Measurements from ENCODE around the gene BCOR. TPM values are rescaled to one million over a fixed set of nuclear protein-coding genes. Genes with fewer than 3 reads are reported as not detected.

BCOR gene
- total RNA-seq, 2 experiments from 2014 or later: 48.0 to 64.3 TPM

GRCh38 chrX:40081679-40082068, 16.1 kb downstream of the BCOR start:
- H3K9me2 ChIP-seq (ENCODE audit: insufficient read depth, low read length): no peaks in the 10 kb centered on the region
- CTCF ChIA-PET (ENCODE audit: unreplicated experiment): no interaction called here
- no peak for DNase-seq (ENCODE audit: low spot score)
- POLR2A ChIA-PET: interaction anchor here (0.7 to 1.1 kb wide), 2 partner anchors 15 to 16 kb away, joined by 3 to 4 read pairs; partner anchors contain the start of gene BCOR
- peaks cover 61% of the 10 kb centered on the region for H3K79me2 ChIP-seq (ENCODE audit: insufficient read depth, low read depth, low read length)
- H3K4me1 ChIP-seq (ENCODE audit: insufficient read depth, low read length, poor library complexity, severe bottlenecking): peaks cover 33% of the 10 kb centered on the region
- H3K27ac ChIP-seq (ENCODE audit: low read depth, low read length, poor library complexity, severe bottlenecking): no peak overlapping the region
- no TSS peak for BruUV-seq (replicated peaks)
- no peak for TF ChIP-seq CTCF (conservative IDR thresholded peaks at IDR 0.05; ENCODE audit: low read length)
- TF ChIP-seq EZH2phosphoT487 (IDR thresholded peaks at IDR 0.05; ENCODE audit: borderline replicate concordance, low read depth, low read length): no peak
- intact Hi-C loops (cut with micrococcal nuclease; ENCODE audit: unreplicated experiment): no loop called here
- H2AFZ ChIP-seq (ENCODE audit: low read length): no peak overlapping the region
- peaks cover 5% of the 10 kb centered on the region; the same call in 1 of the 2 replicates for H4K20me1 ChIP-seq (ENCODE audit: insufficient read depth, low read length)
- H3K4me3 ChIP-seq (ENCODE audit: low read depth, low read length, poor library complexity, severe bottlenecking): no peak overlapping the region
- H3K4me2 ChIP-seq (ENCODE audit: low read length): no peak overlapping the region
- H3K36me3 ChIP-seq (ENCODE audit: insufficient read depth, low read length): peaks cover 36% of the 10 kb centered on the region
- no peaks in the 10 kb centered on the region for H3K9me3 ChIP-seq (ENCODE audit: low read length)

GRCh38 chrX:40080894-40081678, 16.7 kb downstream of the BCOR start:
- no peak for DNase-seq (ENCODE audit: low spot score)
- TF ChIP-seq CTCF (conservative IDR thresholded peaks at IDR 0.05; ENCODE audit: low read length) (no peak), EZH2phosphoT487 (IDR thresholded peaks at IDR 0.05; ENCODE audit: borderline replicate concordance, low read depth, low read length) (no peak)
- Histone ChIP-seq H3K4me3 (ENCODE audit: low read depth, low read length, poor library complexity, severe bottlenecking) (no peak overlapping the region), H3K36me3 (ENCODE audit: insufficient read depth, low read length) (peaks cover 36% of the 10 kb centered on the region), H3K4me2 (ENCODE audit: low read length) (no peak overlapping the region), H3K9me3 (ENCODE audit: low read length) (no peaks in the 10 kb centered on the region), H3K79me2 (ENCODE audit: insufficient read depth, low read depth, low read length) (peaks cover 55% of the 10 kb centered on the region), H3K27ac (ENCODE audit: low read depth, low read length, poor library complexity, severe bottlenecking) (no peak overlapping the region), H2AFZ (ENCODE audit: low read length) (no peak overlapping the region), H3K9me2 (ENCODE audit: insufficient read depth, low read length) (no peaks in the 10 kb centered on the region), H4K20me1 (ENCODE audit: insufficient read depth, low read length) (peaks cover 5% of the 10 kb centered on the region; the same call in 1 of the 2 replicates), H3K4me1 (ENCODE audit: insufficient read depth, low read length, poor library complexity, severe bottlenecking) (peaks cover 27% of the 10 kb centered on the region)
- intact Hi-C loops (cut with micrococcal nuclease; ENCODE audit: unreplicated experiment): no loop called here
- ChIA-PET POLR2A (interaction anchor here (0.5 to 1.1 kb wide), 4 partner anchors 16 to 128 kb away, joined by 3 to 7 read pairs (median 4); partner anchors contain the start of gene BCOR), CTCF (ENCODE audit: unreplicated experiment) (no interaction called here)
- BruUV-seq (replicated peaks): no TSS peak

GRCh38 chrX:40079572-40079971, 18.2 kb downstream of the BCOR start:
- H3K4me1 ChIP-seq (ENCODE audit: insufficient read depth, low read length, poor library complexity, severe bottlenecking): peaks cover 15% of the 10 kb centered on the region
- BruUV-seq (replicated peaks): no TSS peak
- no peaks in the 10 kb centered on the region for H3K9me3 ChIP-seq (ENCODE audit: low read length)
- H3K4me2 ChIP-seq (ENCODE audit: low read length): no peak overlapping the region
- H4K20me1 ChIP-seq (ENCODE audit: insufficient read depth, low read length): no peaks in the 10 kb centered on the region; the same call in 1 of the 2 replicates
- DNase-seq (ENCODE audit: low spot score): no peak
- H3K79me2 ChIP-seq (ENCODE audit: insufficient read depth, low read depth, low read length): peaks cover 40% of the 10 kb centered on the region
- no peaks in the 10 kb centered on the region for H3K9me2 ChIP-seq (ENCODE audit: insufficient read depth, low read length)
- H3K4me3 ChIP-seq (ENCODE audit: low read depth, low read length, poor library complexity, severe bottlenecking): no peak overlapping the region
- H2AFZ ChIP-seq (ENCODE audit: low read length): no peak overlapping the region
- CTCF ChIA-PET (ENCODE audit: unreplicated experiment): no interaction called here
- peaks cover 43% of the 10 kb centered on the region for H3K36me3 ChIP-seq (ENCODE audit: insufficient read depth, low read length)
- TF ChIP-seq CTCF (conservative IDR thresholded peaks at IDR 0.05; ENCODE audit: low read length) (no peak), EZH2phosphoT487 (IDR thresholded peaks at IDR 0.05; ENCODE audit: borderline replicate concordance, low read depth, low read length) (no peak)
- POLR2A ChIA-PET: no interaction called here
- H3K27ac ChIP-seq (ENCODE audit: low read depth, low read length, poor library complexity, severe bottlenecking): no peak overlapping the region
- intact Hi-C loops (cut with micrococcal nuclease; ENCODE audit: unreplicated experiment): no loop called here
